Uterus (tissue), 4 donors: ENCODE measurements around the gene C19orf25. TPM values are rescaled to one million over a fixed set of nuclear protein-coding genes. Genes with fewer than 3 reads are reported as not detected.

Experiments
- DNase-seq, 2 donors: peaks; one replicate each; pipeline ENCODE4 v3.0.0-alpha.2; 2019 to 2020
- H3K27ac ChIP-seq, 2 donors: fragments of 200-600 bp; sonication (generic); 1 replicate in 1 of 2; 2 replicates in 1 of 2; pipeline ENCODE4 v1.5.1; 2016 to 2018
- H3K27me3 ChIP-seq, 2 donors: fragments of 200-600 bp; sonication (generic); one replicate each; pipeline ENCODE4 v1.5.1; 2018 to 2019; ENCODE audit warnings: control low read depth in 1 of 2
- H3K36me3 ChIP-seq, 2 donors: fragments of 200-600 bp; sonication (generic); one replicate each; pipeline ENCODE4 v1.5.1; 2019; ENCODE audit warnings: control low read depth in 1 of 2
- H3K4me1 ChIP-seq, 2 donors: fragments of 200-600 bp; sonication (generic); one replicate each; pipeline ENCODE4 v1.5.1; 2018 to 2019; ENCODE audit warnings: control low read depth in 1 of 2
- H3K4me3 ChIP-seq, 2 donors: fragments of 200-600 bp; sonication (generic); 1 replicate in 1 of 2; 2 replicates in 1 of 2; pipeline ENCODE4 v1.5.1; 2018 to 2019; ENCODE audit warnings: mild to moderate bottlenecking in 1 of 2
- H3K9me3 ChIP-seq, 2 donors: fragments of 200-600 bp; sonication (generic); one replicate each; pipeline ENCODE4 v1.5.1; 2019; ENCODE audit warnings: control low read depth in 1 of 2
- CTCF ChIP-seq, 4 experiments: fragments of 200-600 bp in 2 of 4; fragments of 450-650 bp in 2 of 4; sonication (generic) in 2 of 4; IDR thresholded peaks; one replicate each; pipeline ENCODE4 v1.5.1; 2016 to 2019; ENCODE audit warnings: antibody characterized with exemption in 4 of 4, mild to moderate bottlenecking in 2 of 4, moderate library complexity in 1 of 4
- POLR2A ChIP-seq, 2 donors: fragments of 450-650 bp; IDR thresholded peaks; one replicate each; pipeline ENCODE4 v1.6.1; 2016; ENCODE audit warnings: antibody characterized with exemption in 2 of 2, mild to moderate bottlenecking in 1 of 2, moderate library complexity in 1 of 2
- intact Hi-C: fragments of 100-400 bp; cut with DNase I; formaldehyde crosslinking; loops from one replicate; pipeline ENCODE4 v1.15.1; 2023; ENCODE audit warnings: low total_unique reads
- total RNA-seq, 4 donors: library from RNA; depleted of rRNA in 3 of 4; stranded (reverse); fragments of >200 nt in 3 of 4; gene quantifications; one replicate each; pipeline versions ENCODE4 v1.1.0 to v1.2.4, GENCODE V29; 2014 to 2023
- donor health status: DM: yes; HTN: yes; CAD: no.

Gene C19orf25
- total RNA-seq, 4 donors from 2014 or later, result 17.7 to 32.9 (median 28.9) TPM

- intact Hi-C loops, result no loop called here
- no peaks in the 10 kb centered on the region for H3K9me3 ChIP-seq
- H3K36me3 ChIP-seq, result no peaks in the 10 kb centered on the region
- no peak for DNase-seq
- TF ChIP-seq CTCF (IDR thresholded peaks at IDR 0.05), result no peak
- TF ChIP-seq POLR2A (IDR thresholded peaks at IDR 0.05), result no peak
- no peaks in the 10 kb centered on the region for H3K27me3 ChIP-seq
- H3K4me3 ChIP-seq, result no peak overlapping the region
- H3K27ac ChIP-seq, result no peak overlapping the region
- H3K4me1 ChIP-seq, result no peaks in the 10 kb centered on the region
Measured at GRCh38 chr19:1514986-1515721, 36.1 kb upstream of the C19orf25 start.

- no peak overlapping the region for H3K4me3 ChIP-seq
- DNase-seq, result no peak
- no peaks in the 10 kb centered on the region for H3K9me3 ChIP-seq
- peak overlapping the region in 1 of 2 donors; percentile 91 for H3K27ac ChIP-seq
- no peaks in the 10 kb centered on the region for H3K27me3 ChIP-seq
- intact Hi-C loops, result no loop called here
- no peaks in the 10 kb centered on the region for H3K36me3 ChIP-seq
- H3K4me1 ChIP-seq, result no peaks in the 10 kb centered on the region
- no peak for TF ChIP-seq POLR2A (IDR thresholded peaks at IDR 0.05)
- no peak for TF ChIP-seq CTCF (IDR thresholded peaks at IDR 0.05)
Measured at GRCh38 chr19:1514295-1514661, 35.3 kb upstream of the C19orf25 start.

GRCh38 chr19:1513499-1514294 lies 34.7 kb upstream of the C19orf25 start:
- no peaks in the 10 kb centered on the region for H3K4me1 ChIP-seq
- no peaks in the 10 kb centered on the region for H3K9me3 ChIP-seq
- H3K27ac ChIP-seq, result peak overlapping the region; percentile 91
- TF ChIP-seq CTCF (IDR thresholded peaks at IDR 0.05) (peak; percentile 36 to 50 (median 38)), POLR2A (IDR thresholded peaks at IDR 0.05) (no peak)
- H3K27me3 ChIP-seq, result no peaks in the 10 kb centered on the region
- intact Hi-C loops, result no loop called here
- DNase-seq, result peak; percentile 42 to 58
- no peaks in the 10 kb centered on the region for H3K36me3 ChIP-seq
- H3K4me3 ChIP-seq, result peak overlapping the region; percentile 52 to 53

- Histone ChIP-seq H3K27ac (peak within 1 kb of the TSS; percentile 91), H3K4me3 (peak within 1 kb of the TSS; percentile 52 to 53), H3K9me3 (no peaks in the 10 kb centered on the region), H3K27me3 (no peaks in the 10 kb centered on the region), H3K36me3 (no peaks in the 10 kb centered on the region), H3K4me1 (no peaks in the 10 kb centered on the region)
- DNase-seq, result peak; percentile 69 to 72
- TF ChIP-seq CTCF (IDR thresholded peaks at IDR 0.05) (peak in 2 of 4 experiments; percentile 7 to 39), POLR2A (IDR thresholded peaks at IDR 0.05) (peak in 1 of 2 donors; percentile 40)
- intact Hi-C loops, result no loop called here
Measured at GRCh38 chr19:1512671-1513498, 33.9 kb upstream of the C19orf25 start, which contains the start of gene ADAMTSL5. Gene ADAMTSL5 (minus strand): TSS chr19:1513019. CDS start chr19:1510943, 2,076 bp downstream.
